Aorta (tissue), 5 donors: ENCODE data around the gene ZKSCAN5. TPM values are rescaled to one million over a fixed set of nuclear protein-coding genes. Genes with fewer than 3 reads are reported as not detected.
"Not testable (repeated sequence)": the region's sequence is repeated elsewhere in the genome, so short reads cannot be mapped to it uniquely, and the experiment has no call there.

Experiments used
- ATAC-seq: fragments of 200-7000 bp; cut with Tn5 transposase; one replicate; pipeline ENCODE4 v1.9.1; 2022; ENCODE audit warnings: moderate library complexity; ENCODE audit not compliant: low FRiP score
- DNase-seq, 2 donors: peaks; one replicate each; pipeline ENCODE4 v3.0.0-alpha.2; 2020
- H3K27ac ChIP-seq, 2 donors: one replicate each; pipeline ENCODE4 v1.5.1; 2013; ENCODE audit warnings: low read length in 2 of 2, mild to moderate bottlenecking in 2 of 2, moderate library complexity in 2 of 2, control low read depth in 1 of 2, inconsistent platforms in 1 of 2, low read depth in 1 of 2
- H3K27me3 ChIP-seq, 2 donors: one replicate each; pipeline ENCODE4 v1.6.1; 2013; ENCODE audit warnings: control low read depth in 1 of 2, low read length in 1 of 2, mild to moderate bottlenecking in 1 of 2, moderate library complexity in 1 of 2; ENCODE audit not compliant: insufficient read depth in 2 of 2, control insufficient read depth in 1 of 2
- H3K36me3 ChIP-seq, 2 donors: one replicate each; pipeline ENCODE4 v1.6.1; 2013; ENCODE audit warnings: control low read depth in 1 of 2, low read length in 1 of 2, mild to moderate bottlenecking in 1 of 2; ENCODE audit not compliant: insufficient read depth in 2 of 2, control insufficient read depth in 1 of 2
- H3K4me1 ChIP-seq, 2 donors: one replicate each; pipeline ENCODE4 v1.6.1; 2013; ENCODE audit warnings: low read length in 2 of 2, control low read depth in 1 of 2, mild to moderate bottlenecking in 1 of 2, moderate library complexity in 1 of 2; ENCODE audit not compliant: insufficient read depth in 2 of 2, control insufficient read depth in 1 of 2
- H3K4me3 ChIP-seq, 2 donors: one replicate each; pipeline ENCODE4 v1.5.1; 2013; ENCODE audit warnings: low read length in 2 of 2, control low read depth in 1 of 2, mild to moderate bottlenecking in 1 of 2
- H3K9me3 ChIP-seq: one replicate; pipeline ENCODE4 v1.6.1; 2013; ENCODE audit warnings: mild to moderate bottlenecking, low read length; ENCODE audit not compliant: control insufficient read depth
- WGBS, 2 donors: extraction: QIAGEN DNeasy Blood & Tissue Kit; methylation state at CpG; one replicate each; pipeline ENCODE4 v1.1.7; 2013; 5-methylcytosine and 5-hydroxymethylcytosine counted together
- intact Hi-C, 2 donors: fragments of 100-400 bp; cut with DNase I; formaldehyde crosslinking; loops; one replicate each; pipeline versions ENCODE4 v1.14.2 to v1.15.0; 2022
- polyA plus RNA-seq, 2 donors: library from polyadenylated mRNA; stranded (reverse); fragments of 200-250 nt; gene quantifications; one replicate each; pipeline ENCODE4 v1.2.3, GENCODE V29; 2013
- total RNA-seq, 2 donors: library from RNA; stranded (reverse); fragmentation: NEBNext Ultra II Directional; extraction: Animal tissue kit (Norgen Biotek cat#: 25700); gene quantifications; one replicate each; pipeline ENCODE4 v1.2.1, GENCODE V29; 2021
- donor health status: healthy with polysubstance abuse.
- donor health status: Bipolar disorder and iron deficiency.
- donor health status: DM: no; HTN: no; CAD: no.
- donor health status: DM: no; HTN: no; CAD: no.
- donor health status: DM: yes; HTN: yes; CAD: no.

The ZKSCAN5 gene
- total and polyA plus RNA-seq, 4 donors, result 2.1 to 8.9 (median 5.9) TPM

- intact Hi-C loops, result no loop called here
- H3K27ac ChIP-seq, result no peak overlapping the region
- DNase-seq, result no peak
- no peak overlapping the region for H3K4me3 ChIP-seq
- WGBS, 2 donors, result 83 to 85% methylated on average over 9 of the region's 9 CpGs
- peaks cover 0 to 3% of the 10 kb centered on the region in 2 donors for H3K4me1 ChIP-seq
- no peaks in the 10 kb centered on the region for H3K27me3 ChIP-seq
- peaks cover 3 to 12% of the 10 kb centered on the region in 2 donors for H3K36me3 ChIP-seq
- H3K9me3 ChIP-seq, result no peaks in the 10 kb centered on the region
- ATAC-seq, result no peak
Observed at GRCh38 chr7:99562114-99562784, 57.8 kb downstream of the ZKSCAN5 start.

DNA sequence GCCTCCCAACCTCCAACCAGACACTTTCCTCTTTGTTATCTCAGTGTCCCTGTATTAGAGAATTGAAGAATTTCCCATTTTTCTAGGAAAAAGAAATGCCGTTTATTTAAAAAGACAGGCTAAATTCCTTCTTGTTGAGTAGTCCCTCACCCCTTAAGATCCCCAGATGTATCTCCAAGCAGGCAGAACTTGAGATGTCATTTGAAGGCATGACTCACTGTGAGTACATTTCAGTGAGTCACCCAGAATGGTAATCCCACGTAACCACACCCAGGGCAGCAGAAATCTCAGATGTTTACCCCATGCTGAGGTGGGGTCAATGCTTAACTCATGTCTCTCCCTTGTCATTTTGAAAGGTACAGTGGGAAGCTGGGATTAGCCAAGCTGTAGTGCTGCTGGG lies 58.4 kb downstream of the ZKSCAN5 start:
- ATAC-seq (no peak), DNase-seq (no peak)
- WGBS, 2 donors, result 32 to 39% methylated on average over 2 of the region's 2 CpGs
- no peak overlapping the region for H3K27ac ChIP-seq
- H3K4me3 ChIP-seq, result no peak overlapping the region
- no peaks in the 10 kb centered on the region for H3K9me3 ChIP-seq
- peaks cover 3 to 12% of the 10 kb centered on the region in 2 donors for H3K36me3 ChIP-seq
- peaks cover 0 to 3% of the 10 kb centered on the region in 2 donors for H3K4me1 ChIP-seq
- intact Hi-C loops, result no loop called here
- no peaks in the 10 kb centered on the region for H3K27me3 ChIP-seq

GRCh38 chr7:99563650-99564049 lies 59.2 kb downstream of the ZKSCAN5 start:
- WGBS, 2 donors, result 81 to 84% methylated on average over 10 of the region's 10 CpGs
- no peak overlapping the region for H3K27ac ChIP-seq
- H3K4me1 ChIP-seq, result peaks cover 0 to 3% of the 10 kb centered on the region in 2 donors
- H3K27me3 ChIP-seq, result no peaks in the 10 kb centered on the region
- H3K36me3 ChIP-seq, result peaks cover 3 to 12% of the 10 kb centered on the region in 2 donors
- intact Hi-C loops, result no loop called here
- H3K4me3 ChIP-seq, result no peak overlapping the region
- no peak for ATAC-seq
- H3K9me3 ChIP-seq, result no peaks in the 10 kb centered on the region
- DNase-seq, result no peak

DNA sequence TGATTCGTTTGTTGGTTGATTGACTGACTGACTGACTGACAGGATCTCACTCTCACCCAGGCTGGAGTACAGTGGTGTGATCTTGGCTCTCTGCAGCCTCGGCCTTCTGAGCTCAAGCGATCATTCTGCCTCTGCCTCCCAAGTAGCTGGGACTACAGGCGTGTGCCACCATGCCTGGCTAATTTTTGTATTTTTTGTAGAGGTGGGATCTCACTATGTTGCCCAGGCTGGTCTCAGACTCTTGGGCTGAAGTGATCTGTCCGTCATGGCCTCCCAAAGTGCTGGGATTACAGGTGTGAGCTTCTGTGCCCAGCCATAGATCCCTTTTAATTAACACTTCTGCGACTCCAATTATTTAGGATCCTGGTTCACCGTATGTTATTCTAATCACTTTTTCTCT lies 64.3 kb downstream of the ZKSCAN5 start:
- intact Hi-C loops, H3K9me3 ChIP-seq, H3K36me3 ChIP-seq, H3K27me3 ChIP-seq, H3K4me3 ChIP-seq, H3K4me1 ChIP-seq, ATAC-seq, H3K27ac ChIP-seq, DNase-seq: not testable (repeated sequence)
- WGBS, 2 donors, result 96 to 97% methylated on average over 7 of the region's 7 CpGs

- H3K27ac ChIP-seq, result no peak overlapping the region
- peaks cover 5 to 9% of the 10 kb centered on the region in 2 donors for H3K36me3 ChIP-seq
- no peak overlapping the region for H3K4me3 ChIP-seq
- no peak for ATAC-seq
- no peaks in the 10 kb centered on the region for H3K27me3 ChIP-seq
- intact Hi-C loops, result no loop called here
- WGBS, 2 donors, result 96% methylated on average over 3 of the region's 3 CpGs
- H3K9me3 ChIP-seq, result no peaks in the 10 kb centered on the region
- no peak for DNase-seq
- no peaks in the 10 kb centered on the region for H3K4me1 ChIP-seq
Observed at GRCh38 chr7:99571768-99572167, 67.3 kb downstream of the ZKSCAN5 start.

DNA sequence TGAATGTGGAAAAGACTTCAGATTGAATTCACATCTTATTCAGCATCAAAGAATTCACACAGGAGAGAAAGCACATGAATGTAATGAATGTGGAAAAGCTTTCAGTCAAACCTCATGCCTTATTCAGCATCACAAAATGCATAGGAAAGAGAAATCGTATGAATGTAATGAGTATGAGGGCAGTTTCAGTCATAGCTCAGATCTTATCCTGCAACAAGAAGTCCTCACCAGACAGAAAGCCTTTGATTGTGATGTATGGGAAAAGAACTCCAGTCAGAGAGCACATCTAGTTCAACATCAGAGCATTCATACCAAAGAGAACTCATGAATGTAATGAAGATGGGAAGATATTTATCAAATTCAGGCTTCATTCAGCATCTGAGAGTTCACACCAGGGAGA lies 68.8 kb downstream of the ZKSCAN5 start:
- no peak for DNase-seq
- H3K36me3 ChIP-seq, result peaks cover 5 to 9% of the 10 kb centered on the region in 2 donors
- no peaks in the 10 kb centered on the region for H3K4me1 ChIP-seq
- no peaks in the 10 kb centered on the region for H3K27me3 ChIP-seq
- no peak overlapping the region for H3K4me3 ChIP-seq
- ATAC-seq, result no peak
- H3K9me3 ChIP-seq, result no peaks in the 10 kb centered on the region
- 91 to 93% methylated on average over 1 of the region's 1 CpG for WGBS, 2 donors
- intact Hi-C loops, result no loop called here
- H3K27ac ChIP-seq, result no peak overlapping the region

DNA sequence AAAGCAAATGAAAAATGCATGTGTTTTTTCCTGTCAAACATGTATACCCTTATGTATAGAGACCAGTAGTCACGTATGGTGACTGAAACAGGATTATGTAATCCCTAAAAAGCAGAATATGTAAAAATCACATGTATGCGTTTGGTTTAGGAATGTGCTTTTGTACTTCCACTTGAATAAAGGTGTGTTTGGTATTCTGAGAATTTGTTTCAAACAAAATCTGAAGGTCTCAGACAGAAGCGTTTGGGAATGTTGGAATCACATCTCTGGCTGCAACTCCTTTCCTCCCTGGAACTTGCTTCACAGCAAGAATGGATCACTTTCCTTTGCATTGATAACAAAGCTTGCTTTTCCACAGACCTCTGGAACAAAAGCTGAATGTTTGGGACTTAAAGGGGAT lies 71.8 kb downstream of the ZKSCAN5 start:
- WGBS, 2 donors, result 69 to 72% methylated on average over 3 of the region's 3 CpGs
- Histone ChIP-seq H3K4me3 (no peak overlapping the region), H3K36me3 (peaks cover 5 to 9% of the 10 kb centered on the region in 2 donors), H3K27ac (no peak overlapping the region), H3K4me1 (no peaks in the 10 kb centered on the region), H3K27me3 (no peaks in the 10 kb centered on the region), H3K9me3 (no peaks in the 10 kb centered on the region)
- ATAC-seq, result no peak
- DNase-seq, result no peak
- intact Hi-C loops, result no loop called here

DNA sequence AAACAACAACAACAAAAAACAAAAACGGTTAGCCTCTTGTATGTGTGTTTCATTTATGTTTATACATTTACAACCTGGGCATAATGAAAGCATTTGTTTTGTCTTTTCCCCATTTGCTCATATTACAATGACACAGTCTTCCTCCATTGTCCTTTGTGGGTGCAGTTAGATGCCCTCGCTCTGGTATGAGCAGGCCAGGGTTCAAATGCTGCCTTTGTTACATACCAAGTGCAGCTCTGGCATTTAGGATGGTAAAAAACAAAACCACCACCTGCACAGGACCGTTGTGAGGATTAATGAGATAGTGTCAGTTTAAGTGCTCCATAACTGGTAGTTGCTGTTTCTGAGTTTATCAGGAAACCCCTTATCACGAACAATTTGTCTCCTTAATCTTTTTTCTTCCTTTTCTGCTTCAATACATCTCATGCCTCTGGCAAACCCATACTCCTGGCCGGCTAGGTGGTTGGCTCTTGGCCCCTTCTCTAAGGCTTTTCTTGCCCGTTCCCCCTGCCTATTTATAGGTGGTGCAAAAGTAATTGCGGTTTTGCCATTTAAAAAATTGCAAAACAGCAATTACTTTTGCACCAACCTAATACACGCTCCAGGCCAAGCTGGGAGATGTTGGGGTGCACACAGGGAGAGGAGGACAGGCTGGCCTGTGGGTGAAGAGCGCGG lies 75.0 kb downstream of the ZKSCAN5 start:
- Histone ChIP-seq H3K36me3 (no peaks in the 10 kb centered on the region), H3K27me3 (no peaks in the 10 kb centered on the region), H3K9me3 (no peaks in the 10 kb centered on the region), H3K4me1 (no peaks in the 10 kb centered on the region), H3K4me3 (peak overlapping the region; percentile 24 to 69), H3K27ac (no peak overlapping the region)
- ATAC-seq, result no peak
- intact Hi-C loops, result no loop called here
- DNase-seq, result no peak
- 33% methylated on average over 10 of the region's 10 CpGs for WGBS, 2 donors
